Fibroblast of upper back skin (primary cell): ENCODE measurements around the gene ANKRD55.
"Not testable (repeated sequence)": the region's sequence is repeated elsewhere in the genome, so short reads cannot be mapped to it uniquely, and the experiment has no call there.

Experiments used
- DNase-seq: peaks from one replicate; pipeline ENCODE4 v3.0.0-alpha.2; 2013

Gene ANKRD55

GRCh38 chr5:56206126-56206910, 26.8 kb downstream of the ANKRD55 start:
- peak; percentile 57 for DNase-seq

DNA sequence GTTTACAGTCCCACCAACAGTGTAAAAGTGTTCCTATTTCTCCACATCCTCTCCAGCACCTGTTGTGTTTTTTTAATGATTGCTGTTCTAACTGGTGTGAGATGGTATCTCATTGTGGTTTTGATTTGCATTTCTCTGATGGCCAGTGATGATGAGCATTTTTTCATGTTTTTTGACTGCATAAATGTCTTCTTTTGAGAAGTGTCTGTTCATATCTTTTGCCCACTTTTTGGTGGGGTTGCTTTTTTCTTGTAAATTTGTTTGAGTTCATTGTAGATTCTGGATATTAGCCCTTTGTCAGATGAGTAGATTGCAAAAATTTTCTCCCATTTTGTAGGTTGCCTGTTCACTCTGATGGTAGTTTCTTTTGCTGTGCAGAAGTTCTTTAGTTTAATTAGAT, 29.2 kb downstream of the ANKRD55 start:
- not testable (repeated sequence) for DNase-seq

DNA sequence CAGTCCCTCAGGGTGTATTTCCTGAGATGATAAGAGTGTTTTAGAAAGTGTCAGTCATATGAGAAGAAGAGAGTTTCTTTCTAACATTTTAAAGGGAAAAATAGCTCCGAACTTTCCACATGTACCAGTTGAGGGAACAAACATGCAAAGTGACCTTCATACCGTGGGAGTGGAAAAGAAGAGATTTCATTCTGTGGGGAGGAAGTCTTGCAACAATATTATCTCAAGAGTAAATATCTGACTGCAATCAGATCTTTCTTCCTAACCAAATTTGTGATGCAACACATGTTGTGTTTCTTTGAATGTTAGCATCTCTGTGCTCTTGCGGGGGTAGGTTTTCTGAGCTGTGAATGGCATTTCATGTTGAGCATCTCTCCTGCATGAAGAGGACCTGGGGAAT, 30.6 kb downstream of the ANKRD55 start:
- DNase-seq, result no peak

DNA sequence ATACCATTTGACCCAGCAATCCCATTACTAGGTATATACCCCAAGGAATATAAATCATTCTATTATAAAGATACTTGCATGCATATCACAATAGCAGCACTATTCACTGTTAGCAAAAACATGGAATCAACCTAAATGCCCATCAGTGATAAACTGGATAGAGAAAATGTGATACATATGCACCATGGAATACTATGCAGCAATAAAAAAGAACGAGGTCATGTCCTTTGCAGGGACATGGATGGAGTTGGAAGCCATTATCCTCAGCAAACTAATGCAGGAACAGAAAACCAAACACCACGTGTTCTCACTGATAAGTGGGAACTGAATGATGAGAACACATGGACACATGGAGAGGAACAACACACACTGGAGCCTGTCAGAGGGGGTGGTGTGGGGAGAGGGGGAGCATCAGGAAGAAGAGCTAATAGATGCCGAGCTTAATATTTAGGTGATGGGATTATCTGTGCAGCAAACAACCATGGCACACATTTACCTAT, 31.3 kb downstream of the ANKRD55 start:
- DNase-seq, result not testable (repeated sequence)

DNA sequence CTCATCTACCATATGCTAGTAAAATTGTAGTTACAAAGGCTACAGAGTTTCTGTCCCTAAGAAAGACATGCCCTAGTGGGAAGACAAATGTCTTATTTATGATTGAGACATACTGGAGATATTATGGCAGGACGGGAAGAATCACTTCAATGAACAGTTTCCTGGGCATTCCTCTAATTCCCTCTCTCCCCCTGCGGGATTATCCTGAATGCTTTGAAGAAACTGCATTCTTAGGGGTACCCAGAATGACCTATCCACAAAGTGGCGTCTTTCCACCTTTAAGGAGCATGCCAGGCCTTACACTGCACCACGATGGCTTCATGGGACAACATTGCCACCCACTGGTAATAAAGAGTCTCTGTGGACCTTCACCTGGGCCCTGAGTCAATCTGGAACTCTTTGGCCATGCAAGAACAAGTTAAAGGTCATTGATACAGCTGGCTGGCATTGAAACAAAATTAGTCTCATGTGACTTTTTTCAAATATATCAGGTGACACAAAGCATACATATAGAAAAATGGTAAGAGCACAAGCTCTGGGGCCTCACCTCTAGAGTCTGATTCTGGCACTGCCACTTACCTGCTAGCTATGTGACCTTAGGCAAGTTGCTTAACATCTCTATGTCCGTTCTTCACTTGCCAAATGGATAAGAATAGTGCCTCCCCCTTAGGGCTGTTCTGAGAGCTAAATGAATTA, 32.0 kb downstream of the ANKRD55 start:
- DNase-seq, result peak; percentile 77

- DNase-seq, result no peak
These were observed 38.1 kb downstream of the ANKRD55 start for GRCh38 chr5:56195016-56195415.

- DNase-seq, result no peak
These were observed 40.9 kb downstream of the ANKRD55 start for GRCh38 chr5:56192246-56192645.

- DNase-seq, result no peak
These were observed 41.5 kb downstream of the ANKRD55 start for GRCh38 chr5:56191656-56192055.

DNA sequence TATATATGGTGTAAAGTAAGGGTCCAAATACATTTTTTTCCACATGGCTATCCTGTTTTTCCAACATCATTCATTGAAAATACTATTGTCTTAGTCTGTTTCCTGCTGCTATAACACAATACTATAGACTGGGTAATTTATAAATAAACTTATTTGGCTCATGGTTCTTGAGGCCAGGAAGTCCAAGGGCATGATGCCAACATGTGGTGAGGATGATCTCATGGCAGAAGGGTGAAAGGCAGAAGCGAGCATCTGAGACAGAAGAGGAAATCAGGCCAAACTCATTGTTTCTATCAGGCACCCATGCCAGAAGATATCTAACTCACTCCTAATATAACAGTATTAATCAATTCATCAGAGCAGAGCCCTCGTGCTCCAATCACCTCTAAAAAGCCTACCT, 42.6 kb downstream of the ANKRD55 start:
- DNase-seq, result peak; percentile 69

DNA sequence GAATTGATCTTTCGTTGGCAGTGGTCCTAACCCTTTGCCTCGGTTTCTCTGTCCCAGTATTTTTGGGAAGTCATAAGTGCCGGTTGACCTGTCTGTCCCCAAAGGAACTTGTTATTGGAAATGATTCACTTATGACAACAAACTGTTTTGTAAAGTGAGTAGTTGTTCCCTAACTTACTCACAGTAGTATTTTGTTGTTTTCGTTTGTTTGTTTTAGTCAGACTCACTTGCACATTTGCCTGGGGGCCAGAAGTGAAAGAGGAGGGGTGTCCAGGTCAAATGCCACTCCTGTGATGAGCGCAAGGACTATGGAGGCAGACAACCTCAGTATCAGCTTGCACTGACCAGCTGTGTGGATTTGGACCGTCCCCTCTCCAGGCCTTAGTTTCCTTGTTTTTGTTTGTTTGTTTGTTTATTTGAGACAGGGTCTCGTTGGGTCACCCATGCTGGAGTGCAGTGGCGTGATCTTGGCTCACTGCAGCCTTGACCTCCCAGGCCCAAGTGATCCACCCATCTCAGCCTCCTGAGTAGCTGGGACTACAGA, 47.3 kb downstream of the ANKRD55 start:
- no peak for DNase-seq

GRCh38 chr5:56183506-56183905, 49.6 kb downstream of the ANKRD55 start:
- peak; percentile 87 for DNase-seq

DNA sequence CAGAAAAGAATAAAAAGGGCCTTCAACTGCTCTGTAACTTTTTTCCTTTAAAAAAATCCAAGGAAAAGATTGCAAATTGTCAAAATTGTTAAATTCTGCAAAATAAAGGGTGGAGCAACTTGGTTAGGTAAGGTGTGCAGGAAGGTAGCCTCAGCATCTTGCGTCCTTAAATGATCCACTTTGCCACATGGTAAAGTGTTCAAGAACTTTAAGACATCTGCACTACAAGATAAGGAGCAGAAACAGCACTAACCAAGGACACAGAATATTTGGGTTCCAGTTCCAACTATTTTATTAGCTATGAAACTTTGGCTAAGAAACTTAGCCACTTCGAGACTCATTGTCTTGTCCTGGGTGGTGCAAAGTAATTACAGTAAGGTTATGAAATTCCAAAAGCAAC, 53.7 kb downstream of the ANKRD55 start:
- DNase-seq, result no peak

DNA sequence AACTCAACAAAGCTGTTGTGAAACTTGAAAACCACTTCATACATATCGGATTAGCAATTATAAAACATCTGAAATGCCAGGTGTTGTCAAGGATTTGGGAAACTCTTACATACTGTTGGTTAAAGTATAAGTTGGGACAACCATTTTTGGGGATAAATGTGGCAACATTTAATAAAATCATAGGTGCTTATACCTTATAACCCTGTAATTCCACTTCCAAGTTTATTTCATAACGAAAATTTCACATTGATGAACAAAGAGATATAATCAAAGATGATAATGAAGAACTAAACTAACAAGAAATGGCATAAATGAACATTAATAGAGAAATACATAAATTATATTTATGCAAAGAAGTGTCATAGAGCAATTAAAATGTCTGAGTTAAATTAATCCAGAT, 54.3 kb downstream of the ANKRD55 start:
- no peak for DNase-seq

DNA sequence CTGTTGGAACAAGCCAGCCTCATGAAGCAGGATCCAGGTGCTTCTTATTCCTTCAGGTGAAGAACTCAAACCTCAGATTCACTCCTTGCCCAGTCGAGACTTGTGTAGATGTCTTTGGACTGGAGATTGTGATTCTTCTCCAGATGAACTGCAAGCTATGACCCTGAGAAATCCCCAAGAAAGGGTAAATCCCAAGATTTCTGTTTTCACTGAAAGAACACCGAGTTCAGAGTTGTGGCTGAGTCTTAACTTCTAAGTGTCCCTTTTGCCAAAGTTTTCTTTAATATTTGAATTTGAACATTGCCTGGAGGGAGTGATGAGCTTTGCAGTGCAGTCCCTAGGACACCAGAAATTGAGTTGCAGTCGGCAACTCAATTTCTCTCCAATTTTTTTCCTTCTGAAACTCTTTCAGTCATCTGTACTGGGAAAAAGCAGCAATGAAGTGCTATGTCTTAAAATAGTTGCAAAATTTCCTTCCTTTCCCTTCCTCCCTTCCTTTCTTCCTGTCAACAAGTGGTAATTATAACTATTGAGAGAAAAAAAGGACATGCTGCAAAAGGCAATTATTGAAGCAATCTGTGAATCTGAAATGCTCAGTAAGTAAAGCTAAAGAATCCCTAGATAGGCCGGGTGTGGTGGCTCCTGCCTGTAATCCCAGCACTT, 56.1 kb downstream of the ANKRD55 start:
- DNase-seq, result no peak

DNA sequence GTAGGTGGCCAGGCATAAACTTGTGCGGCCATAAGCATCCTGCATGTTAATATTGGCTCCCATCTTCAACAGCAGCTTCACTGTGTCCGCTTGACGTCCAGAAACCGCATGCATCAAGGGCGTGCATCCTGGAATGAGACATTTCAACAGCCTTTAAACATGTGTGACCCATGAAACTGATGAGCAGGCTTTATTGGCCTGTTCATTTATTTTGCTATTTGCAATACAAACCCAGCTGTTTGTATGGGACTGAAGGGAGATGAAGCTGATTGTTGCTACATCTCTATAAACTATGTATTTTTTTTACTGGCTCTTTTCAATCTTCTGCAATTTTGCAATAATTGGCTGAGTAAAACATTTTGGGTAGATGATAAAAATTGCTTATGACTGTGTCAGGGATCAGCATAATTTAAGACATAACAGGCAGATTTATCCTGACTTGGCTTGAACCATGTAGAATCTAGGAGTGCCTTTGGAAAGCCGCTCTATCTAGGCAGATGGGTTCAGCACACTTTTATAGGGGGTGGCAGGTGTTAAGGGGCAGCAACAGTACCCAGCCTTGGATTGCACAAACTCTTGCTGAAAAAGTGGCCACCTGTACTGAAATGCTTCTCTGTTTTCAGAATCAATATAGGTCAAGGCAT, 56.9 kb downstream of the ANKRD55 start:
- DNase-seq, result peak; percentile 82

DNA sequence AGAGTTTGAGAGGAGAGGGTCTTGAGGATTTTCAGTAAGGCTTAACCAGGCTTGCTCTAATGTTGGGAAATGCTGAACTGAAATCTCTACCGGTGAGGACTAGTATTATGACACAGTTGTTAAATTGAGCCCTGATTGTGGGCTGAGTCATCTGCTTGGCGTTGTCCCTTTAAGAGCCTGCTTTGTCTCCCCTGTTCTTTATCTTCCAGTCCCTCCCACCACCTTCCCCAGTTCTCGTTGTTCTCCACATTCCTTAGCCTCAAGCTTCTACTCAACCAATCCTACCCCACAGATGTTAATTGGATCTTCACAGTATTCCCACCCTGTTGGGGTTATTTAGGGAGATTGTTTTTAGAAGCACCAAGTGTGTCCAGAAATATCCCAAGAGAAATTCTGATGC, 57.6 kb downstream of the ANKRD55 start:
- DNase-seq, result peak; percentile 78

DNA sequence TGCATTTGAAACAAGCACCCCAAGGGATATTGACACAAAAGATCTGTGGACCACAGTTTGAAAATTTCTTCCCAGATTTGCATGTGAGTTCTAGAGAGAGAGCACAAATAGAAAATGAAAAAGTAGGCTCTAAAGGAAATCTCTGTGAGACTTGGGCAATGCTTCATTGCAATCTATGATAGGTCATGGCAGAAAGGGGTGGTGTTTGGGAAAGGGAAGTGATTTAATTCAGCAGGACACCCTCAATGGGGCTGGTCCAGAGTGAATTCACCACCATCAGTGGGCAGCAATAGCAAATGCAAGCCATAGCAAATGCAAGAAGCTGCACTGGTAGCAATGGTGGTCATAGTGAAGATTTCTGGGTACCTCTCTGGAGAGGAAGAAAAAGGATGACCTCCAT, 58.1 kb downstream of the ANKRD55 start:
- DNase-seq, result no peak

GRCh38 chr5:56172241-56172640, 60.9 kb downstream of the ANKRD55 start:
- DNase-seq, result peak; percentile 84

GRCh38 chr5:56170557-56170956, 62.6 kb downstream of the ANKRD55 start:
- peak; percentile 79 for DNase-seq

DNA sequence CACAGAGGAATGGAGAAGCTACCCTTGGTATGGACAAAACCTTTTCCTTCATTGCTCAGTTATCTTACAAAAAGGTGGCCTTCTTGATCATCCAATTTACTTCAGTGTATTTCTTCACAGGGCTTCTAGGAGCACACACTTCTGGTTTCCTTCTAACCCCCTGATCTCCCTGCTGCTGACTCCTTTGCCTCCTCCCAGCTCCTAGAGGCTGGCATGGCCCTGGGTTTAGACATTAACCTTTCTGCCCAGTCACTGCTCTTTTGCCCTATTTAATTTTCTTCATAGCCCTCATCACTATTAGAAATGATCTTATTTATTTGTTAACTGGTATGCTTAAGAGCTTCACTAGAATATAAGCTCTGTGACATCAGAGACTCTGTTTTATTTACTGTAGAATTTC, 63.2 kb downstream of the ANKRD55 start:
- DNase-seq, result no peak

- peak; percentile 70 for DNase-seq
These were observed 63.8 kb downstream of the ANKRD55 start for GRCh38 chr5:56169281-56169680.

DNA sequence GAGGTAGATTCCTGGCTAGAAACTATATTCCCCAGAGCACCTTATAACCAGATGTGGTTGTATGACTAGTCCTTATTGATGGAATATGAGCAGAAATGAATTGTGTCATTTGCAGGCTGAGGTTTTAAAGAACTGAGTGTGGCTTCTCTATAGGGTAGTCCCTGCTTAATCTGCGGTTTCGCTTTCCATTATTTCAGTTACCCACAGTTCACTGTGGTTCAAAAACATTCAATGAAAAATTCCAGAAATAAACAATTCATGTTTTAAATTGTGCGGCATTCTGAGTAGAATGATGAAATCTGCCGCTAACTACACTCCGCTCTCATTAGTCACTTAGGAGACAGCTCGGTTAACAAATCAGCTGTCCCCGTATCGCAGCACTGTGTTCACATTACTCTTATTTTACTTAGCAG, 65.1 kb downstream of the ANKRD55 start:
- DNase-seq, result peak; percentile 82

- DNase-seq, result no peak
These were observed 65.6 kb downstream of the ANKRD55 start for GRCh38 chr5:56167519-56167918.
